NCI-H2196 treated with DMSO at 0.1 percent for 48 hours (cell line): ENCODE measurements around the gene KRTAP10-2.
"Not testable (repeated sequence)": the region's sequence is repeated elsewhere in the genome, so short reads cannot be mapped to it uniquely, and the experiment has no call there.

Experiments
- DNase-seq: peaks from one replicate; lab custom pipeline; 2025; ENCODE audit not compliant: unreplicated experiment; lab: John Stamatoyannopoulos, UW

The KRTAP10-2 gene

DNA sequence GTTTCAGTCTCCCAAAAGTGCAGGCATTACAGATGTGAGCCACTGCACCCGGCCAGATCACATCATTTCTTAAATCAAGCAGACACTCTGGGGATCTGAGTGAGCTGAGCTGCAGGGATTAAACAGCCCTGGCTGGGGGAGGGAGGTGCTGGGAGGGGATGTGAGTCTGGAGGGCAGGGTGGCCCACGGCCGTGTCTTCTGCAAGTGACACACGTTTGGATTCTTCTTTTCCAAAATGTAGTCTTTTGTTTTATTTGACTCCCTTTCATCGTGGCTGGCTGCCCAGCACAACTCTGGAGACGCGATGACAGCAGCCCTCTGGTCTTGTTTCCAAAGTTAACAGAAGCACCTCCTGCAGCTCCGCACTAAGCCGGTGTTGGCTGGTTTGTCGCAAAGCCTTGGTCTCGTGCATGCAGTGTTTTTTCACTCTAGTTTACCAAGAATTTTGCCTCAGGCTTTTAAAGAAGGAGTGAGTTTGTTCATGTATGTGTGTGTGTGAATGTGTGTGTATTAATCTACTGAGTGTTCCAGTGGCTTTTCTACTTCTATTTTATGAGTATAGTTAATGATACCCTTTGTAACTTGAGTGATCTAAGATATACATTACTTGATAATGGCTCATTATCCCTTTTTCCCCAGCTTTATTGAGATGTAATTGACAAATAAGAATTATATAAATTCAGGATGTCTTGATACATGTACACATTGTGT lies 31.9 kb upstream of the KRTAP10-2 start:
- no peak for DNase-seq

DNA sequence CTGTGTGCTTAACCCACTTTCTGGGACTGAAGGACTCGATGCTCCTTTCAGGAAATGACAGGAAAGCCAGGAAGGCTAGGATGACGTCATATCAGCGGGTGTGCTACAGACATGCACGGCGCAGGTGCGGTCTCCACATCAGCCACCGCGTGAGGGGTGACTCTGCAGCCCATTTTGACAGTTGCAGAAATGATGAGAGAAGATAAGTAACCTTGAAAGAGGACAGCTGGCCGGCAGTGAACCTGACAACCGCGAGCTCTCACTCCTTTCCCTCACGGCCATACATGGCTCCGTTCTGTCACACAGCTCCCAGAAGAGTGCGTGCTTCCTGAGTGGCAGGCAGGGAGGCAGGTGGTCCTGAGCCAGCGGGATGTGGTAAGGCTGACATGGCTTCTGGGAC lies 30.8 kb upstream of the KRTAP10-2 start:
- no peak for DNase-seq

DNA sequence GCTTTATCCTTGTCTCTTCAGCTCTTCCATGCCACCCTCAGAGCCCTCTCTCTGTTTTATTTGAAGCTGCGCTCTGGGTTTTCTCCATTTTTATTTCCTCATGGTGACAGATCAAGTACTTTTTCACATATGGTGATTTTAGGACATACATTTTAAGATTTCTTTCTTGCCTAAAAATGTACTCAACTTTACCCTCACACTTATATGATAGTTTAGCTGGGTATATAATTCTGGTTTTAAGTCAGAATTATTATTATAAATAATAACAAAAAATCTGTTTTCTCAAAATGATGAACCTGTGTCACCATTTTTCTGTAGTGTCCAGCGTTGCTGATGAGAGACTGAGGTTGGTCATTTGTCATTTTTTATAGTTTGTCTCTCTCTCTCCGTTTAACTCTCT lies 29.9 kb upstream of the KRTAP10-2 start:
- DNase-seq = no peak

DNA sequence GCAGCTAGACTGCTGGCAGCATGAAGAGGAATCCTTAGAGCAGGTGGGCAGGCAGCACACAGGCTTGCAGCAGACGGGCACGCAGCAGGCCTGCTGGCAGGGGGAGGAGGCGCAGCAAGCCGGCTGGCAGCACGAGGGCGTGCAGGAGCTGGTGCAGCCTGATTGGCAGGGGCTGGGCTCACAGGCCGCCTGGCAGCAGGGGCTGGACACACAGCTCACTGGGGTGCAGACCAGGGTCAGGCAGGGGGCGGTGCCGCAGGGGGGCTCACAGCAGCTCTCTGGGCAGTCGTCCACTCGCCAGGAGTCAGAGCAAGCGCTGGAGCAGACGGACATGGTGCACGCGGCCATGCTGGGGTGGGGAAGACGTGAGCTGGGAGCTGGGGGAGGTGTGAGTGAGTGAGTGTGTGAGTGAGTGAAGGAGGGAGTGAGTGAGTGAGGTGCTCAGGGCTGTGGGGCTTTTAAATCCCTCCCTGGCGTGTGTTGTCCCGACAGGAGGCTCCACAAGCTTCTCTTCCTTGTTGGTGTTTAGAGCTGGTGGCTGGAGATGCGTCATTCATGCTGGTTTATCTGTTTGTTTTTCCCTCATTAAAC lies 29.0 kb upstream of the KRTAP10-2 start, which contains the start of gene KRTAP10-5:
Gene KRTAP10-5, minus strand, starts transcription at position 374 of the 591 bp plus-strand sequence. Its CDS starts 26 bp downstream, at position 348.
- DNase-seq = not testable (repeated sequence)

DNA sequence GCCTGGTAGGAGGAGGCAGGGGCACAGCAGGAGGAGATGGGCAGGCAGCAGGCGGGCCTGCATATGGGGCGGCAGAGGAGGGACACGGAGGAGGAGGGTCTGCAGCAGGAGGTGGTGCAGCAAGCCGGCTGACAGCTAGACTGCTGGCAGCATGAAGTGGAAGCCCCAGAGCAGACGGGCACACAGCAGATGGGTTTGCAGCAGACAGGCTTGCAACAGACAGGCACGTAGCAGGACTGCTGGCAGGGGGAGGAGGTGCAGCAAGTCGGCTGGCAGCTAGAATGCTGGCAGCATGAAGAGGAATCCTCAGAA lies 28.5 kb upstream of the KRTAP10-2 start:
- DNase-seq = no peak

DNA sequence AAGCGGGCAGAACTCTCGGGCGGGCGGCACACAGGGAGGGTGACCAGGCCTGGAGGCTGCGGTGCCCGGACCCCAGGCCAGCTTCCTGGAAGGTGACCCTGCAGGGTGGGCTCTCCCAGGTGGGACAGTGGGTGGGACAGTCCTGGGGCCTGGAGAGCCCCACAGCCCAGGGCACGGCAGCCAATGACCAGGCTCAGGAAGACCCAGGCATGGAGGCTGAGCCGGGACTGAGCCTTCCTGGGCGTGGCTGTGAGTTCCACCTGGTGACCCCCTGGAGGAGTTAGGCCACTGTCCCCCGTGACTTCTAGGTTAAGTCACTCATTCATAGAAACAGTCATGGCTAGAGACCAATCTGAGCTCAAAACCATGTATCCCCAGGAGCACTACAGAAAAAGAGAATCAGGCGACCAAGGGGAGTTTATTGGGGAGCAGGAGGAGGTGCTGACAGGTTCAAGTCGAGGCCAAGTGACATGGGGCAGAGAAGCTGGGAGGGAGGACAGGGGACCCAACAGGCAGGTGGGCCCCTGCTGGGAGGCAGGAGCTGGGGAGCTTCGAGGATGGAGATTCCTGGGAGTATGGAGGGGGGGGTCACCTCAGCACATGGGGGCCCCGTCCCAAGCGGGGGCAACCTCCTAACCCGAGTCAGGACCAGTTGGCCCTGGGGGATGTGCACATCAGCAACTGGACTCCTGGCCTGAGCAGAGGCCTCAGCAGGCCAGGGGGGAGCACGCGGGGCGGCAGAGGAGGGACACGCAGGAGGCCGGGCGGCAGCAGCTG lies 27.9 kb upstream of the KRTAP10-2 start:
- DNase-seq = no peak

DNA sequence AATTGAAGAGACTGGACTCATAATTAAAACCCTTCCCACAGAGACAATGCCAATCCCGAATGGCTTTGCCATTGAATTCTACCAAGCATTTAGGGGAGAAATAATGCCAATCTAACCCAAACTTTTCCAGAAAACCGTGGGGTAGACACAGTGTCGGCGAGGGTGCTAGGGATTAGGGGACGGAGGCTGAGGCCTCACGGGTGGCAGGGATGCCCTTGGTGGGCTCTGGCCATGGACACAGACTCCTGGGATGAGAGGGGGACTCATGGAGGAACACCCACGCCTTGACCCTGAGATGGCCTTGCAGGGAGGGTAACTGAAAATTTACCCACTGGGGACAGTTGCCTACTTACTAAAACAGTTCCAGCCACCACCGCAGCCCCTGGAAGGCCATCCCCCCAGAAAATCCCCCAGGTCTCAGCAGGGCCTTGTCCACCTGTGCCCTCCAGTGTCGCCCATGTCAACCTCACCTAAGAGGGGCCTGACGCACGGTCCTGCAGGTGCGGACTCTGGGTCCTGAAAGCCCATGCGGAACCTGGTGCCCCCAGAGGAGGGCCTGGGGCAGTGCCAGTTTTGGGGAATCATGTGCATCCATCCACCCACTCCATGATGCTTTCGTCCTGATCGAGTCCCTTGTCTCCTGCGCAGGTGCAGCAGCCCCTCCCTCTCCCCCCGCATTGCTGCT lies 27.2 kb upstream of the KRTAP10-2 start:
- no peak for DNase-seq

DNA sequence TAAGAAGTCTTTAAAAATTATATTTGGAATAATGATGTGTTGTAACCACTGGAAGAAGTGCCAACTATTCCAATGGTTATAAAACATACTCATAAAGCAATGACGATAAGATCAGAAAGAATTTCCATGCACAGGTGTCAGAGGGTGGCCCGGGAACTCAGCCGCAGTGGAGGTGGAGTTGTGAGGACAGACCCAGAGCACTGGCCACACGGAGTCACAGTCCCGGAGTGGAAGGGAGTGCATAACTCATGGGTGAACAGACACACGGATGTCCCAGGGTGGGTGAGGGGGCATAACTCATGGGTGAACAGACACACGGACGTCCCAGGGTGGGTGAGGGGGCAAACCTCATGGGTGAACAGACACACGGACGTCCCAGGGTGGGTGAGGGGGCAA lies 24.7 kb upstream of the KRTAP10-2 start:
- no peak for DNase-seq

DNA sequence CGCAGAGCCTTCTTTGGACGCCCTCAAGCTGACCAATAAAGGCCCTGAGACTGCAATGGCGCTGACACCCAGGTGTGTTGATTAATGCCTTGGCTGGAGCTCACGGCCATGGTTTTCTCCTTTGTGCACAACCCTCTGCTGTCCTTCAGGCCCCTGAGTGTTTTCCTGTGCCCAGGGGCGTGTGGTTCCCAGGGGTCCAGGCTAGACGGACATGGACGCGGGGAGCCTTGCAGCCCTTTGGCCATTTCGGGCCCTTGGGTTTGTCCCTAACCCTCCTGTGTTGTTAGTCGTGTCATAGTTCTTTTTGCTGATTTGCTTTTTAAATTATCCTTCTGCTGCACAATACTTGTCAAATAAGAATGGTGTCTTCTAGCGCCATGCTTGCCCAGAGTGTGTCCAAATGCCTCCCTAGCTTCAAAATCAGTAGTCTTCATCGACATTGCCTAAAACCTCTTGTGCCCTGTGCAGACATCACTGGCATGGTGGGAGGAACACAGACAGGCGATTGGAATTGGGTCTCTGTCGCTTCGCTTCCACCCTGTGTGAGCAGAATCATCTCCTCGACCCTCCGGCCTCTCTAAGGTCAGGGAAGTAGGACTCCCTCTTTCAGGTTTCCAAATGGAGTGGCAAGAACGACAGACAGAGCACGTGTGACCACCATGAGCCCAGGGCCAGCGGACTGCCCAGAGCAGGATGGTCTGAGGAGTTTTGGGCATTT lies 24.2 kb upstream of the KRTAP10-2 start:
- no peak for DNase-seq

DNA sequence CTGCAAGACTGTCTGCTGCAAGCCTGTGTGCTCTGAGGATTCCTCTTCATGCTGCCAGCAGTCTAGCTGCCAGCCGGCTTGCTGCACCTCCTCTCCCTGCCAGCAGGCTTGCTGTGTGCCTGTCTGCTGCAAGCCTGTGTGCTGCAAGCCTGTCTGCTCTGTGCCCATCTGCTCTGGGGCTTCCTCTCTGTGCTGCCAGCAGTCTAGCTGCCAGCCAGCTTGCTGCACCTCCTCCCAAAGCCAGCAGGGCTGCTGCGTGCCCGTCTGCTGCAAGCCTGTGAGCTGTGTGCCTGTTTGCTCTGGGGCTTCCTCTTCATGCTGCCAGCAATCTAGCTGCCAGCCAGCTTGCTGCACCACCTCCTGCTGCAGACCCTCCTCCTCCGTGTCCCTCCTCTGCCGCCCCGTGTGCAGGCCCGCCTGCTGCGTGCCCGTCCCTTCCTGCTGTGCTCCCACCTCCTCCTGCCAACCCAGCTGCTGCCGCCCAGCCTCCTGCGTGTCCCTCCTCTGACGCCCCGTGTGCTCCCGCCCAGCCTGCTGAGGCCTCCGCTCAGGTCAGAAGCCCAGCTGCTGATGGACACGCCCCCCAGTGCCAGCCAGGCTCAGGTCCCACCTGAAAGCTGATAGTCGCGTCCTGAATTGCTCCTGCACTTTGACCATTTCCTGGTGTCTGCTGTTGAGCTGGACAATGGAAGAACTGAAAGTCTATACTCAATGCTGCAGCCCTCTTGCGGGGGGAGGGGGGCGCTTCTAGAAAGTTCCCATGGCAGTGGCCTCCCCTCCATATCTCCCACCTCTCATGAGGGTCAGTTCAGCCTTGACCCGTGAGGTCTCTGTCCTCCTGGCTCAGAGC lies 23.4 kb upstream of the KRTAP10-2 start:
- DNase-seq = no peak

DNA sequence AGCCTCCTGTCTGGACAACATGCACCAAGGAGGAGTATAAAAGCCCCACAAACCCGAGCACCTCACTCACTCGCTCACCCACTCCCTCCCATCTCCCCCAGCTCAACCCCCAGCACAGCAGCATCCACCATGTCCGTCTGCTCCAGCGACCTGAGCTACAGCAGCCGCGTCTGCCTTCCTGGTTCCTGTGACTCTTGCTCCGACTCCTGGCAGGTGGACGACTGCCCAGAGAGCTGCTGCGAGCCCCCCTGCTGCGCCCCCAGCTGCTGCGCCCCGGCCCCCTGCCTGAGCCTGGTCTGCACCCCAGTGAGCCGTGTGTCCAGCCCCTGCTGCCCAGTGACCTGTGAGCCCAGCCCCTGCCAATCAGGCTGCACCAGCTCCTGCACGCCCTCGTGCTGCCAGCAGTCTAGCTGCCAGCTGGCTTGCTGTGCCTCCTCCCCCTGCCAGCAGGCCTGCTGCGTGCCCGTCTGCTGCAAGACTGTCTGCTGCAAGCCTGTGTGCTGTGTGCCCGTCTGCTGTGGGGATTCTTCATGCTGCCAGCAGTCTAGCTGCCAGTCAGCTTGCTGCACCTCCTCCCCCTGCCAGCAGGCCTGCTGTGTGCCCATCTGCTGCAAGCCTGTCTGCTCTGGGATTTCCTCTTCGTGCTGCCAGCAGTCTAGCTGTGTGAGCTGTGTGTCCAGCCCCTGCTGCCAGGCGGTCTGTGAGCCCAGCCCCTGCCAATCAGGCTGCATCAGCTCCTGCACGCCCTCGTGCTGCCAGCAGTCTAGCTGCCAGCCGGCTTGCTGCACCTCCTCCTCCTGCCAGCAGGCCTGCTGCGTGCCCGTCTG lies 22.5 kb upstream of the KRTAP10-2 start, which contains the start of gene KRTAP10-4:
Gene KRTAP10-4, plus strand, starts transcription at position 100 of the 827 bp plus-strand sequence. Its CDS starts 30 bp downstream, at position 130.
- DNase-seq = not testable (repeated sequence)

DNA sequence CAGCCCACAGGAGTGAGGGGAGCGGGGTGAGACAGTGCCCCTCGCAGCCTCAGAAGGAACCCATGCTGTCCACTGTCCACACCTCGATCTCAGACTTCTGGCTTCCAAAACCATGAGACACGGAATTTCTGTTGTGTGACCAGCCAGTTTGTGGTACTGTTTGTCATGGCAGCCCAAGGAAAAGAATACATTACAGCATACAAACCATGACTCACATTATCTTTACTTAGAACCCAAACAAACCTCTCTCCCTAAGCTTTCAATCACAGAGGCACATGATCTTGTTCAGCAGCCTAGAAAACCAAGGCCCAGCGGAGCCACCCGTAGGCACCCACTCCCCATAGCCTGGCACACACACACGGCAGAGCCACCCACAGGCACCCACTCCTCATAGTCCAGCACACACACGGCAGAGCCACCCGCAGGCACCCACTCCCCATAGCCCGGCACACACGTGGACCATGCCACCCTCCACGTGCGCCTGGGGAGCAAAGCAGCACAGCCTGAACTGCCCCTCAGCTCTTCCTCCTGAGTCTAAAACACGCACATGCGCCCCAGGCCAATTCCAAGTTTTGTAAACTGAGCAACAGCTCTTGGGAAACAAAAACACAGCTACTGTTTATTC lies 21.8 kb upstream of the KRTAP10-2 start:
- DNase-seq = no peak

DNA sequence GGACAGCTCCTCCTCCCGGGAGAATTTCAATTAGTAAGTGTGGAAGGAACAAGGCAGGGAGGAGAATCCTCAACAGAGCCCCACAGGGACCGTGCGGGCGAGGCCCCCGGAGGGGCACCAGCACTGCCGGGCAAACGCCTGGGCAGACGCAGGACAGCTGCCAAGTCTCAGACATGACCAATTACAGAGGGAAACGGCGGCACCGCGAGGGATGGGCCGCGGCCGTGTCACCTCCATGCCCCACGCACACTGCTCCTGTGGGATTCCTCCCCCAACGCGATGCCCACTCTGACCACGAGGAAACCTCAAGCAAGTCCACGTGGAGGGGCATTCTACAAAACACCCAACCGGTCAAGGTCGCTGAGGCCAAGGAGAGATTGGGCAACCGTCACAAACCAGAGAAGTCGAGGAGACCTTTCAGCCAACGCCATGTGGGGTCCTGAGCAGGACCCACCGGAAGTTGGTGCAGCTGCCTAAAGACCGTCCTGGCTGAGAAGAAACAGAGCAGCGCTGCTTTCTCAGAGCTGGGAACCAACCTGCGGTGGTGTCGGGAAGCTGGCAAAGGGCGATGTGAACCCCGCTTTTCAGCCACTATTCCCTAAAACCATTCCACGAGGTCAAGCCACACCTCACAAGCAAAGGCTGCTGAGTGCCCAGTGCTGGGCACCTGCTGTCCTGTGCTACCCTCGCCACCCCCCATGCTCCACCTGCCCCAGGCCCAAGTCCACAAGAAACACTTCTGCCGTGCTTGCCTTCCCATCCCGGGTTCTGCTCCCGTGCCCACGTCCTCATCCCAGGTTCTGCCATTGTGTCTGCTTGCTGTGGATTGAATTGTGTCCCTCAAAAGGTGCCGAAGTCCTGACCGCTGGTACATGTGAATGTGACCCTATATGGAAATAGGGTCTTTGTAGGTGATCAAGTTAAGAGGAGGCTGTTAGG lies 20.8 kb upstream of the KRTAP10-2 start:
- DNase-seq = no peak

DNA sequence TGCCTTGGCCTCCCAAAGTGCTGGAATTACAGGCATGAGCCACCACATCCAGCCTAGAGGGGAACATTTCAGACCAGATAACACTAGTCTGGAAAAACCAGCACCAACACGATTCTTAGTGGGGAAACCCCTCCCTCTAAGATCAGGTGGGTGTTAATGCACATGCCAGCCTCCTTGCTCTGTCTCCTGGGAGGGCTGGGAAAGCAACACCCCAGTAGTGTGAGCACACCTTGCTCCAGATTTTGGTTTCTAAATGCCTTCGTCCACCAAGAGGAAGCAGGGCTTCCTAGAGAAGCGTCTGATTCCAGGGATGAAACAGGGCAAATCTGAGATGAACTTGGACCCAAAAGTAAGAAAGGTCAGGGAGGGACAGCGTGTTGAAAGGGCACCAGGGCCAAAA lies 20.0 kb upstream of the KRTAP10-2 start:
- no peak for DNase-seq

DNA sequence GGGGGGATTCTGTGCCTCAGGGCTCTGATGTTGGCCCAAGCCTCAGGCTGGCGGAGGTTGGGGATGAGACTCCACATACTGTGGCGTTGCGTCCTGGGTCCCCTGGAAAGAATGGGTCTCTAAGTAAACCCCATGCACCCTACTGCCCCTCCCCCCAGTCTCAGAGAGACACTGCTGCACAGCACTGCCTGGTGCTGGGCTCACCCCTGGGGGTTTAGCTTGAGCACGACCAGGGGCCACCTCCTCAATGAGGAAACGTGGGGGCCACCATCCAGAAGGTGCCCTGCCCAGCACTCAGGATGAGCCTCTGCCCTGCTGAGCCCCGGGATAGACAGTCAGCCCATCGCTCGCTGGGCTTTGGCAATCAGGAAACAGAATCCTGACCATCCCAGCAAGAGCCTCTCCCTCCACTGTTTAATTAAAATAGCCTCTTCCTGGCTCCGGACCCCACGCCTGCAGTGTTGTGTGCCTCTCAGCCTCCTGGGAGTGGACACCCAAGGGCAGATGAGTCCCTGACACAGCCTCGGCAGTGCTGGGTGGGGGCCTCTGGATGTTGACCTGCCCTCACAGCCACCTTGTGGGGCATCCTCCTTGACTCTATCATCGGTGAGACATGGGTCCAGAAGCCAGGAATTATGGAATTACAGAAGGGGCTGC lies 18.7 kb upstream of the KRTAP10-2 start:
- no peak for DNase-seq

DNA sequence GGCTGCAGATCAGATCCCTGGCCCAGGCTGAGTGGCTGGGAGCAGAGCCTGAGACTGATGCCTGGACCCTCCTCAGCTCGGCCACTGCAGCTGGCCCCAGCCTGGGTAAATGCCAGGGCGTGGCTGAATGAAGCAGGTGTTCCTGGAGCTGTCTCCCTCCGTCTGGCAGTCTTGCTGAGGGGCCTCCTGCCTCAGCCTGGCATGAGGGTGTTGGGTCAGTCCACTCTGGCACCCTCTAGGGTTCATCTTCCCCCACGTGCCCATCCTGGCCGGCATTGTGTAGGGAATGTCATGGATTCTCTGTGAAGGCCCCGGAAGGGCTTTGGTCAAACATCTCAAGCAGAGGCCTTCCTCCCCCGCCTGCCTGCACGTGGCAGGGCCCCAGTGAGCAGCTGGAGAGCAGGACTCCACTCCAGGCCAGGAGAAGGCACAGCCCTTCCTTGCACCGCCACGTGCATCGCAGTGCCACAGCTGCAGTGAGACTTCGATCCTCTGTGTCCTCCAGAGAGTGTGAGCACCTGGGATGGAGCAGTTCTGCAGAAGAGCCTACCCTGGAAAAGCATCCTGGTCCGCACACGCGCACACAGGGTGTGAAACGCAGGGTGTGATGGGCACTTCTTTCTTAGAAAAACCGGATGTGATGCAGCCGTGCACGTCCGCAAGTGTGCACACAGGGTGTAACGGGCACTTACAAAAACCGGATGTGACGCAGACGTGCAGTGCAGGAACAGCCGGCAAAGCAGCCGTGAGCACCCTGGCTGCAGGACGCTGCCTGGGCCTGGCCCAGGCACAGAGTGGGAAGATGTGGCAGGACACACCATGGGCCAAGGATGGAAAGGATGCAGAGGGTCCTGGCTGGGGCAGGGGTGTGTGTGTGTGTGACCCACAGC lies 17.6 kb upstream of the KRTAP10-2 start:
- DNase-seq = no peak
